HG03469 (cell line): ENCODE results near the gene EBF3.

Experiments
- ATAC-seq: cut with Tn5 transposase; IDR thresholded peaks from one replicate; pipeline ENCODE4 v1.9.1; 2021; ENCODE audit warnings: mild to moderate bottlenecking, moderate library complexity, moderate number of reproducible peaks; ENCODE audit not compliant: unreplicated experiment

EBF3 gene

DNA sequence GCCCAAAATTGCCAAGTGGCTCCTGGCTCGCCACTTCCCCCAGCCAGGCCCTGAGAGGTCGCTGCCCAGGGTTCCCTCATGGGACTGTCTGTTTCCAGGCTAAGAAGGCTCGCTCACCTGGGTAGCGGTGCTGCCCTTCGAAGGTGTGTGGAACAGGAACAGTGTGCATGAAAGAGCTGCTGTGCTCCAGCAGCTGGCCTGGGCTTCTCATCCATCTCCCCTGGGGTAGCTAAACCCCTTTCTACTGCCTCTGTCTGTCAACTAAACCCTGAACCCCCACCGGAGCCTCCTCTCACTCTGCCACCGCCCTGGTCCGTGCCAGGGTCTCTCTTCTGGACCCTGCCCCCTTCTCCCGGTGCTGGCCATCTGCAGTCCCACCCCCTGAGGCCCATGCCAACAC lies 152.9 kb downstream of the EBF3 start:
- ATAC-seq = no peak

DNA sequence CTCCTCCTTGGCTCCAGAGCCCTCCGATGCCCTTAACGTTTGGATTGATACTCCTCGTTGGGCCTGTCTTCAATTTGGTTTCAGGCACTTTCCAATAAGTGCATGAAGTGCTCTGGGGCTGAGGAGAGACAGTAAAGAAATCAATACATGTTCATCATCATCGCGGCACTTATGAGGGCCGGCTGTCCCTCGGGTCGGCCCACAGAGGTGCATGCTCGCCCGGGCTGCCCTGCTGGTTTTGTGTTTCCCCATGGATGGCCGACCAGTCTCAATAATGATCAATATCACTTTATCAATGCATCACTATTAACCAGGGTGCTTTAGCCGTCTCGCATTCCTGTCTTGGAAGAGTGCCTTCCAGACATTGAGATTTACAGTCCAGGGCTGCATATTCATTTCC lies 154.2 kb downstream of the EBF3 start:
- no peak for ATAC-seq

DNA sequence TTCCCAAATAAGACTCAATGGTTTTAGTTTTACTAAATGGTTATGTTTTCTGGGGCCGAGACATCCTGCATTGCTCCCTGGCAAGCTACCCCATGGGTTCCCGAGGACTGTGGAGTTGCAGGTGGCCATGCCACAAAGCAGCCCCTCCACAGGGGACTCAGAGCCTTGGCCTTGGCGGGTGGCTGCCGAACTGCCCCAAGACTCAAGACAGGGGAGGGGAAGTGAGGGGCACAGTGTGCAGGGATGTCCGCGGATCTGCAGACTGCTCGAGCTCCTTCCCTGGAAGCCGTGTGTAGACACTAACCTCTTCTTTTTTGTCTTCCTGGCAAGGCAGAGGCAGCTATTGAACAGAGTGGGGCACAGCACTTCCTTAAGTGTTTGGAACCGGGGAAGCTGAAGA lies 154.6 kb downstream of the EBF3 start:
- no peak for ATAC-seq

DNA sequence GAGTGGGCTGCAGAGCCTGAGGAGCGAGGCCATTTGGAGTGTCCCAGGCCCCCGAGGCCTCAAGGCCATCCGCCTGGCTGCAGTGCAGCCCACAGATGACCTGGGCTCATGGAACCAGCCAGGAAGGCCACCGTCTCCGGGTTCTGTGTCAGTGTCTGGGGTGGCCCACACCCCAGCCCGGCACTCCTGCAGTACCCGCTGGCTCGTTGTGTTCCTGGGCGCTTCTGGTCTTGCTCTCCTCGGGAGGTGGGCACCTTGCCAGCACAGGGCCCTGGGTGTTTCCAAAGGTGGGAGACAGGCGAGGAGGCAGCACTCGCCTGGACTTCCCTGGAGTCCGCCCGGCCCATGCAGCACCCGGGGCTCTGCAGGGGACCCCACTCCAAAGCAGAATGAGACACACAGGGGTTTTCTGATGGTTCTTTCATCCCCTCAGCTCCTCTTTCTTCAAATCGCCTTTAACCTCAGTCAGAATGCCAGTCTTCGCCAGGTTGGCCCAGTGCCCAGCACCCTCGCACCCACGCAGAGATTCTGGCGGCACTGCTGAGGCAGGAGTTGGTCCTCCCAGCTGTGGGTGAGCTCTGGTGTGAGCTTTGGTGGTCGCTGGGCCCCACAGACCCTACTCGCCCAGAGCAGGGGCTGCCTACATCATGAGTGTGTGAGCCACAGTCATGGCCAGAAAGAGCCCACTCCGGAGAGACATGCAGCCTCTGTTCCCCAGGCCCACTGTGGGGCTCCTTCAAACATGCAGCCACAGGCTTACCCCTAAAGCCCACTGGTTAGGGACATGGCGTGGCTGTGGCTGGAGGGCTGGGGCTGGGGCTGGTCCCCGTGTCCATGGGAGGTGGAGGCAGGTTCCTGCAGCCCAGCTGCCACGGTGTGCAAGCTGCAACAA lies 155.7 kb downstream of the EBF3 start:
- no peak for ATAC-seq

DNA sequence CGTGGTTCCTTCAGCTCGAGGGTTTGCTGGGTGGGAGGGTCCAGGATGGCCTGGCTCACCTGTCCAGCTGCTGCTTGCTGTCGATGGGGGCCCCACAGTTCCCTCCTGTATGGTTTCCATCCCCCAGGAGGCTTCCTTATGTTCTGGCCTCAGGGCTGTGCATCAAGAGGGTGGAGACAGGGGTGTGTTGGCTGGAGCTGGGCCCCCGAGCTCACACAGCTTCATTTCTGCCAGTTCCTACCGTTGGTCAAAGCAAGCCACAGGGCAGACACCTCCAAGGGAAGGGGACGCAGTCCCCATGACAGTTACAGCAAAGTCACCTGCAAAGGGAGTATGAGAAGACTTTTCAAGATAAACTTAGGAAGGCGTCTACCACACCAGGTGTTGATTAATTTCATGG lies 156.9 kb downstream of the EBF3 start:
- ATAC-seq = no peak

DNA sequence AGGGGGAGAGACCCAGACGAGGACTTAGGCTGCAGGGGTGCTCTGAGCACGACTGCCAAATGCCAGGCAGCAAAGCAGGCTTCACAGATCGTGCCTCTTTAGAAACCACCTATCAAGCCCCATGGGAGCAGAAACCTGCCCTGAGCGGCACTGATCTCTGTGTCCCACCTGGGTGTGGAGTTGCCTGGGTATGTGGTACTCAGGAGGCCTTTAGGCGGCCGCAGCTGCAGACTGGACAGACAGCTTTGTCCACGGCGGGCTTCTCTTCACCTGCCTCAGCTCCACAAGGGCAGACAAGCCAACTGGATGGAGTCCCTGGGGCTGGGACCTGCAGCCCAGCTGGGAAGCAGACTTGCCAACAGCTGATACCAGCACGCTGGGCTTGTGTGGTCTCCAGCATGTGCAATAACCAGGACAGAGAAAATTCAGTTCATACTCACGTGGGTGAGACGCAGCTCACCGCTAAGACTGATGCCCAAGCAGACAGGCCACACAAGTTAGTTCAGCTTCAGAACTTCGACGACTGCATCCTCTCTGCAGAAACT lies 163.2 kb downstream of the EBF3 start:
- ATAC-seq = no peak

DNA sequence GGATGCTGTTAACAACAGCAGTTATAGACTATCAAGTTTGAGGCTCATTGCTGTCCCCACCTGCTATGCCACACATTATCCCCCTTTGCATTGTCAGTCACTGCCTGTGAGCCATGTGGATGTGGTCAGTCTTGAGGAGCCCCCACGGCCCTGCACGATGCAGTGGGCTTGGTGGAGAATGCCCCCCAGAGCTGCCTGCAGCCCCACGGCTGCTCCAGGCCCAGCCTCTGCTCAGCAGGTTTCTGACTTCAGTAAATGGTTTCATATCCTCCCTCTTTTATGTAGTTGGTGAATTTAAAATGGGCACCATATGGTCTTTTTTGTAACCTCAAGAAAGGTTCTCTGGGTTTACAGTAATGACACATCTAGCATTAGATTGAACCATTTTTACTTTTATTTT lies 164.1 kb downstream of the EBF3 start:
- ATAC-seq = no peak

DNA sequence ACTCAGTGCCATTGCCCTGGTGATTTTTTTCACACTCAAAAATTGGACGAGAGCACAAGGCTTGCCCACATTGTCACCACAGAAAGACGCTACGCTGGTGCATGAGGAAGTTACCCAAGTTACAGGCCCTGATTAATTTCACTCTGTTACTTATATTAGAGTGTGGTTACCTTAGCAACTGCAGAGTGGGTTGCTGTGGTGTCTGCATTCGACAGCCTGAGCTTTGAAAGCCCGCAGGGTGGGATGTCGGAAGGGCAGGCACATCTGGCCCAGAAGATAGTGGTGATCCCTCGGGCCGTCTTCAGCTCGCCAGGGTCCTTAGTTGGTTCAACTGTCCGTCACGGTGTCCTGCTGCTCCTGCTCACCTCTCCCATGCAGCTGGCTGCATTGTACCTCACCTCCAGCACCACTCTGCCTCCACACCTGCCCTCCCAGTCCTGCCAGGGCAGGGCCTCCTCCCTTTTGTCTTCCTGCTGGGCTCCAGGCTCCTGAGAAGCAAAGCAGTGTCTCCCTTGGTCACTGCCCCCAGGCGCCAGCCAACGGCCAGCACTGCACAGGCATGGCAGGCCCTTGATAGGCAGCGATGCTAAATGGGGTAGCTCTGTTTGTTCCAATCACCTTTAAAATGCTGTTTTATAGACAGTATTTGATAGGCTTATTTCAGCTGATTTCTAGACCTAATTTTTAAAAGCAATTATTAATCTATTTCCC lies 167.2 kb downstream of the EBF3 start:
- ATAC-seq = no peak

DNA sequence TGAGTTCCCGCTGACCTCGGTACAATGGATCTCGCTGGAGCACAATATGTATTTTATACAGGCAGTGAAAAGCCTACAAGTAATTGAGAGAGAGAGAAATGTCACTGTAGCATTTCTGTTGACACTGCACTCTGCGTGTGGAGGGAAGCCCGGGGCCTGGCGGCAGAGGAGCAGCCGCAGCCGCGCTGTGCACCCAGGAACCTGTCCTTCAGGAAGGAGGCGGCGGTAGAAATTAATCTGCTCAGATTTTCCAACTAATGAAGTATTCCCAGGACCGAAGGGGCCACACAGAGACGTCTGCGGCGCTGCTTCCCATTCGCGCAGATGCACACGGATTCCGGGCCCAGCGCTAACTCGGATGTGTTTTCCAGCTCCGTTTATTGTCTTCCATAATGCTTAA lies 170.1 kb downstream of the EBF3 start:
- ATAC-seq = no peak

DNA sequence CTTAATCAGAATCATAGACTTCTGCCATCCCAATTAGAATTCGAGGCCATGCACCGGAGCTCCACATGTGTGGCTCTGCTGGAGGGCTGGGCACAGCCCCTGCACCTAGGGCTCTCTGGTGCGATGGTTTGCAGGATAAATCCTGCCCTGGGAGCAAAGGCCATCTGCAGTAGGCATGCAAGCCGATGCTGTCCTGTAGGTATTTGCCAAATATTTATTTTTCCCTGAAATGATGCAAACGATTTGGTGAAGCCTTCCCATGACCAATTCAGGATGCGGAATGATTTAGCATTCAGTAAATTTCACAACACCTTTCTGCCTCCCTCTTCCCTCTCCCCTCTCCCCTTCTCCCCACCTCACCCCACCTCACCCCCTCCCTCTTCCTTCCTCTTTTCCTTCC lies 170.6 kb downstream of the EBF3 start:
- ATAC-seq = no peak

DNA sequence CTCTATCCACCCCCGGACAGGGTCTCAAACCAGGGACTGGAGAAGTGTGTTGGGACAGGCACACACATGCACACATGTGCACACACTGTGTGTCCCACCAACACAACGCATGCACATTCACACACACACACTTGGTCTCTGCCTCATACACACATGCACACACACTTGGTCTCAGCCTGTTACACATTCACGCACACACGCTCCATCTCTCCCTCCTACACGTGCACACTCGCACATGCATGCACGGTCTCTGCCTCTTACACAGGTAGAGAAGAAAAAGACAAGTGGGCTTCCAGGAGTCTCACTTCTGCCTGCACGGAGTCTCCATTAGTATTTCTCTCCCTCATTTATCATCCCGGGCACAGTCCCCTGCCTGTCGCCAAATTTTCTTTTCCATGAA lies 171.2 kb downstream of the EBF3 start:
- no peak for ATAC-seq

DNA sequence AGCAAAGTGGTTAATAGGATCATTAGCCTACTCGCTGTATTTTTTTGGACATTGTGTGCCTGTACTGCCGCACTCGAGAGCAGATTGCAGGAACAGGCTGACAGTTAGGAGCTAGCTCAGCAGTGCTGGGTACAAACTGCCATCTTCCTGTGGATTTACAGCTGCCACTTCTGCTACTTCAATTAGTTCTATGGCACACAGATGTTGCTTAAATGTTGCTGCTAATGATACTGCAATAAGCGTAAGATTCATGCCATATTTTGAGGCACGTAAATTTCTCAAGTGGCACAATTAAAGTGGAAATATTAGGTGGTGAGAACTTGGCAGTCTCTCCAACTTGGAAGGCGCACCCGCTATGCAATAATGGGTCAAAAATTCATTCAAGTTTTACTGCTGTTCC lies 171.9 kb downstream of the EBF3 start:
- ATAC-seq = no peak

DNA sequence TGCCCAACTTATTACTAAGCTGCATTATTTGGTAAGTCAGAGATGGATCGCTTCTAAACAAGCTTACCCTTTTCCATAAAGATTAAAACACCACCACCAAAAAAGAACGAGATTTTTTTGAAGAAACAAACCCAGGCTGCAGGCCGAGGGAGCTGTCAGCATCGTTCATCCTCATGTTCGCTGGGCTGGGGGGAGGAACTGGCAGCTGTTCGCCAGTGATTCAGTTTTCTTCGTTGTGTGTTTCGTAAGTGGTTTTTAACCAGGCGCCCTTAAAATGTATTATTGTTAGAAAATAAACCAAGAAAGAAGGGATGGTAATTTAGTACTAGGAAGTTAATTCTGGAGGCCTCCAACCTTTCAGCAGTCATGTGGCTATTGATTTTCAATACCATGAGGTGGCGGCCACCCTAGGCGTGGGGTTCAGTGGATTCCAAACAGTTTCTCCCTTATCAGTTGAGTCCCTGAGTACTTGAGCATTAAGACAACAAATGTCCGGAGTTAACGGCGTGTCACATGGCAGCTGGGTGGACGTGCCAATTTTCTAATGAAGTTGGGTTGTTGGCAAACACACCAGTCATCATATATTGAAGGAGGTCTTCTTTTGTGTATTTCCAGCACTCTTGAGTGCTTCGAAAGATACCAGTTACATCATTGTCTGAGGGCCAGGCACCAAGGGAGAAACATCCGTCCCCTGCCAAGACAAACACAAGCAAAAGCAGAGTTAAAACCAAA lies 173.2 kb downstream of the EBF3 start:
- no peak for ATAC-seq

DNA sequence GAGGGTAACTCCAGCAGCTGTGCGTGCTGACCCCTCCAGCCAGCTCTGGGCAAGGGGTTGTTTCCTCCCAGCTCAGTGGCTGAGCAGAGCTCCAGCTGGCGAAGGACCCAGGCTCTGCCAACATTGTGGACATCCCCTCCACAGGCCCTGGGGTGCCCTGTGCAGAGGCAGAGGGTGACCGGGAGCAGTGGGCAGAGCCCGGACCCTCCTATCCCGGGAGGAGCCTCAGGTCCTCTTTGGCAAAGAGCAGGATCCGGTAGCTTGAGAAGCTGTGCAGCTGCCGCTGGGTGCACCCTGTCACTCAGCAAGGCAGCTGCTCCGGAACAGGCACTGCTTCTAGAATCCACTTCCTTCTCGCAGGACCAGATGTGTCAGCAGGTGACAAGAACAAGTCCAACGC lies 175.9 kb downstream of the EBF3 start:
- ATAC-seq = no peak

DNA sequence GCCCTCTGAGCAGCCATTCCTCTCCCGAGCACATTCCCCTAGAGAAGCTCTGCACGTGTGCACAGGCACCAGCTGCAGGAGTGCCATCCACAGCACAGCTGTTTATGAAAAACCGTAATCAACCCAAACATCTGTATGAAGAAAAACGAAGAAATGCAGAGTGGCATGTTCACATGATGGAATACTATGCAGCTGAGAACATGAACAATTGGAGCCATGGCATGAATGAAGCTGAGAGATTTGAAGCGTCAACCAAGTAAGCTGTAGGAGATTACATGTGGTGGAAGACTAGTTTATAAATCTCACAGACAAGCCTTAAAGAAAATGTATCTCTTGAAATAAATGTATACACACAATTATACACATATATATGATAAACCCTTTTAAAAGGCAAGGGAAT lies 176.5 kb downstream of the EBF3 start:
- no peak for ATAC-seq

DNA sequence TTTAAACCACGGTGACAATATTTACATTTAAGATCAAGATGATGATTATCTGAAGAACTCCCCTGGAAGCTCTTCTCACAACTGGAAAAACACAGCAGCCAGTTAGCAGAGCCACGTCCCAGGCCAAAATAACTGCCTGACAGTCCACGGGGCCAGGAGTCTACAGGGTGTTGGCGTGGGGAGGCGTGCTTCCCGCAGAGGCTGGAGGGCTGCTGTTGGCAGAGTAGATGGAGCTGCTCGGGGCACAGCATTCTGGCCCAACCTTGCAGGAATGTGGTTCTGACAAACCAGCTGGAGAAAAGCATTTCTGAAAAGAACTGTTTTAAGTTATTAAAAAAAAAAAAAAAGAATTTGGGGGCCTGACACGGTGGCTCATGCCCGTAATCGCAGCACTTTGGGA lies 177.9 kb downstream of the EBF3 start:
- no peak for ATAC-seq

DNA sequence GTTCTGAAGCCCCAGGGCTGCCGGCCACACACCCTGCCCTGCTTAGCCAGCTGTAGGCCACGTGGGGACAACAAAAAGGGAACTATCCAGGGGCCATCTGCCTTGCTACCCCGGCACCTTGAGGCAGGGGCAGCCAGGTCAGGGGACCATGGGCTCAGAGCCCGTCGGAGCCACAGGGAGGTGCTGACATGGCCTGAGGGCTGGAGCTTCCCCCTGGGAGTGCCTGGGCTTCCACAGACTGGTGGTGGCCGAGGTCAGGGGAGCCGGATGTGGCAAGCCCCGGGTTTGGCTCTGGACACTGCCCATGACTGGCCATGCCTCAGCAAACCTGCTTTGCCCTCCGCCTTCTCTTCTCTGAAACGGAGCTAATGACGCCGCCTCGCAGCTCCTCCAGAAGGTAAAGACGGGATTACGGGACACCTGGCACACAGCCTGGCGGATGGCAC lies 178.5 kb downstream of the EBF3 start:
- no peak for ATAC-seq
